Neural cell (in vitro differentiated cells): Measurements from ENCODE around the gene TXNRD3.

Experiments used
- CTCF ChIP-seq: fragments of 450-650 bp; IDR thresholded peaks from 2 replicates; pipeline ENCODE4 v1.5.1; 2014; ENCODE audit warnings: antibody characterized with exemption, mild to moderate bottlenecking, moderate library complexity; ENCODE audit not compliant: poor library complexity, severe bottlenecking
- POLR2AphosphoS5 ChIP-seq: IDR thresholded peaks from 2 replicates; pipeline ENCODE4 v1.6.1; 2012
- SMC3 ChIP-seq: fragments of 450-650 bp; conservative IDR thresholded peaks from 2 replicates; pipeline ENCODE4 v1.6.1; 2014; ENCODE audit warnings: antibody characterized with exemption, mild to moderate bottlenecking, moderate library complexity; ENCODE audit not compliant: poor library complexity

GRCh38 chr3:126646674-126647073, 8.2 kb downstream of the TXNRD3 start:
- TF ChIP-seq POLR2AphosphoS5 (no peak), CTCF (no peak), SMC3 (no peak)
